Bone marrow (tissue), 2 donors: Measurements from ENCODE around the gene RAP2B.
A peak's percentile ranks its signal among the peaks of the same experiment; 100 is the strongest.
"Not testable (repeated sequence)": the region's sequence is repeated elsewhere in the genome, so short reads cannot be mapped to it uniquely, and the experiment has no call there.

ENCODE experiments used
- DNase-seq, 2 donors: peaks; one replicate each; lab custom pipeline; 2025; lab: John Stamatoyannopoulos, UW

Gene RAP2B

DNA sequence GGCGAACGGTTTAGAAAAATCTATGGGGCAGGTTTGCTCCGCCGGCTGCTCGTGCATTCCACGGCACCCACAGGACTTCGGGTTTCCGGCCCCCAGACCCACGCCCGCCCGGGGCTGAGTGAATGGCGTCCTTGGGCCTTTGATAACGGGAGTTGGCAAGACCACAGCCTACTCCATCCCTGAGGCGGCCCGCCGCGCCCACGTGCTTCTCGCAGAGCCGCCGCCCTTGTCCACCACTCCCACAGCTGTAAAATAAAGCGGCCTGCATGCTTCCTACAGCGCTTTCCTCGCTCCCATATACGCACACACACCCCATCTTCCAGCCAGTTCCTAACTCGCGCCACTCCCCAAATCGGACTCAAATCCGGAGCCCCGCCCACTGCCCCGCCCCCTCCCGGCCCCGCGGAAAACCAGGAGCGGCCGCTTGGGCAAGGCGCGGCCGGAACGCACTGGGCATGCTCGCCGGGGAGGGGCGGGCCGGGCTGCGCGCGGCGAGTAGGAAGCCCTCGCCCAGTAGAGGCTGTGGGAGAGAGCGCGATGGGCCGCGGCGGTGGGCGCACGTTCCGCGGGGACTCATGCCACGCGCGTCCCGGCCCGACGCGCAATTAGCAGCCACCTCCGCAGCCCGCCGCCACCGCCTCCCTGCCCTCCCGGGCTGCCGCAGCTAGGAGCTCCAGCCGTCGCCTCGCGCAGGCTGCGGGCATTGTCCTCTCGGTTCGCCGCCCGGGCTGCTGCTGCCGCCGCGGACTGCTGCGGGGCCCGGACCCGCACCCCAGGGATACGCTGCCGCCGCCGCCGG is at the start of gene RAP2B:
Gene RAP2B (plus strand): TSS at position 513 of the 799 bp plus-strand sequence. CDS start 468 bp downstream, outside the sequence.
- peak; percentile 85 to 93 for DNase-seq

- DNase-seq: no peak
These were observed 48.5 kb upstream of the RAP2B start for GRCh38 chr3:153113541-153113940.

GRCh38 chr3:153114270-153114669 is 47.8 kb upstream of the RAP2B start:
- DNase-seq: not testable (repeated sequence)

- no peak for DNase-seq
These were observed 46.7 kb upstream of the RAP2B start for GRCh38 chr3:153115326-153115725.

- DNase-seq: no peak
These were observed 34.2 kb upstream of the RAP2B start for GRCh38 chr3:153127788-153128187.

GRCh38 chr3:153129426-153129825 is 32.6 kb upstream of the RAP2B start:
- DNase-seq: no peak

DNA sequence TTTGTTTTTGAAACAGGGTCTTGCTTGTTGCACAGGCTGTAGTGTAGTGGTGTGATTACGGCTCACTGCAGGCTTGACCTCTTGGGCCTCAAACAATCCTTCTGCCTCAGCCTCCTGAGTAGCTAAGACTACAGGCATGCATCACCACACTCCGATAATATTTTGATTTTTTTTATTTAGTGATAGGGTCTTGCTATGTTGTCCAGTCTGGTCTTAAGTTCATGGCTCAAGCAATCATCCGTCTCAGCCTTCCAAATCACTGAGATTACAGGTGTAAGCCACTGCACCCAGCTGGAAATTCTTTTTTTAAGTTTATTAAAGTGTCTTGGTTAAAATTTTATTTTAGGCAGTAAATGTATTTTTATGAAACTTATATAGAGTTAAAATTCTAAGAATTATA is 32.2 kb upstream of the RAP2B start:
- no peak for DNase-seq

- DNase-seq: peak in 1 of 2 donors; percentile 48
These were observed 31.6 kb upstream of the RAP2B start for GRCh38 chr3:153130312-153130977.

DNA sequence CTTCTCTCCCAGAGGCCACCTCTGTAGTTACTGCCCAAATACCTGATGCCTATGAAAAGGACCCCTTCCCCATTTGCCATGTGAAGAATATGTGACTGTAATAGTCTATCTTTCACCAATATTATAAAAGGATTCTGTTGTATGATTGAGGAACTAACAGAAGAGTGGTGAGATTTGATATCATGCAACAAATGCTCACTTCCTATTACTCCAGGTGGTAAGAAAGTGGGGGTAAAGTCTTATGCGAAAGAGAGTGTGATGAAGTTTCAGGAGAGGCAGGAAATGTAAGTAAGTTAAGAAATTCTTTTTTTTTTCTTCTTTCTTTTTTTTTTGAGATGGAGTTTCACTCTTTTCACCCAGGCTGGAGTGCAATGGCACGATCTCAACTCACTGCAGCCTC is 24.4 kb upstream of the RAP2B start:
- DNase-seq: peak in 1 of 2 donors; percentile 43

- peak; percentile 9 to 12 for DNase-seq
These were observed 23.5 kb upstream of the RAP2B start for GRCh38 chr3:153138276-153139210.

- no peak for DNase-seq
These were observed 19.1 kb upstream of the RAP2B start for GRCh38 chr3:153142961-153143360.

DNA sequence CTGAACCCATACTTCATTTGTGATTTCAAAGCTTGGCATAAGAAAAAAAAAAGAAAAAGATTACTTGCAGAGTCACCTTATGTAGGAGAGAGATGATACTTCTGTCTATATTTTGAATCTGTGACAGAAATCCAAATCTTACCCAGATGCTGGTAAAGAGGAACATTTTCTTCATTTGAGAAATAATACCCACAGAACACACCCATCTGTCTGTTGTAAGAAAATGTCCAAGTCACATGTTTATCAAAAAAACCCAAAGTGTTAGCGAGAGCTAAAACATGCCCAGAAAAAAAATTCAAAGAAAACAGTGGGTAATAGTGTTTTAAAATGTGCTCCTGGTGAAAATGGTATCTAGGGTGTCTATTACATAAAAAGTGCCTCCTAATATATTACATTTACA is 18.0 kb upstream of the RAP2B start:
- DNase-seq: no peak

- peak in 1 of 2 donors; percentile 20 for DNase-seq
These were observed 17.2 kb upstream of the RAP2B start for GRCh38 chr3:153144779-153145178.

GRCh38 chr3:153145454-153145853 is 16.6 kb upstream of the RAP2B start:
- no peak for DNase-seq

GRCh38 chr3:153146191-153147053 is 15.6 kb upstream of the RAP2B start:
- no peak for DNase-seq

GRCh38 chr3:153150991-153151390 is 11.0 kb upstream of the RAP2B start:
- no peak for DNase-seq

- DNase-seq: not testable (repeated sequence)
These were observed 6.2 kb upstream of the RAP2B start for GRCh38 chr3:153155786-153156185.

GRCh38 chr3:153158189-153158588 is 3.8 kb upstream of the RAP2B start:
- DNase-seq: no peak

GRCh38 chr3:153158961-153159735 is 2.9 kb upstream of the RAP2B start:
- DNase-seq: no peak

GRCh38 chr3:153159771-153160397 is 2.1 kb upstream of the RAP2B start:
- no peak for DNase-seq
